Stimulated activated CD8-positive, alpha-beta memory T cell treated with anti-CD3 and anti-CD28 coated beads, Interleukin-4, amount 100 ng/mL, for 24 hours (primary cell): Measurements from ENCODE around the gene SUSD2.
A peak's percentile ranks its signal among the peaks of the same experiment; 100 is the strongest.

Source experiments
- DNase-seq: peaks from one replicate; pipeline ENCODE4 v3.0.0-alpha.2; 2020; ENCODE audit warnings: low read depth

SUSD2 gene

DNA sequence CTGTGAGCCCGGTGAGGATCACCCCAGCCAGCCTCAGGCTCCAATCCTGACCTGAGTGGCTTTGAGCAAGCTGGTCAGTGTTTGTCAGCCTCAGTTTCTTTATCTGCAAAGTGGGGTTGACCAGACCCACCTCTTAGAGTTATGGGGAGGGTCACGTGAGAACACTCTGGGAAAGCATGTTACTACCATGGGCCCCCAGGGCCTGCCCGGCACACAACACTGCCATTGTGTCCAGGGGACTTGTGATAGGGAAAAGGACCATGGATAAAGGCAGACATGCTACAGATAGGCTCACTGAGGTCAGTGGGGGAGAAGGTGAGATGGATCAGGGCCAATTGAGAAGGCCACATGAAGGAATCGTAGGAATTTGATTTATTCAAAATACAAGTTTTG lies 32.1 kb upstream of the SUSD2 start:
- no peak for DNase-seq

DNA sequence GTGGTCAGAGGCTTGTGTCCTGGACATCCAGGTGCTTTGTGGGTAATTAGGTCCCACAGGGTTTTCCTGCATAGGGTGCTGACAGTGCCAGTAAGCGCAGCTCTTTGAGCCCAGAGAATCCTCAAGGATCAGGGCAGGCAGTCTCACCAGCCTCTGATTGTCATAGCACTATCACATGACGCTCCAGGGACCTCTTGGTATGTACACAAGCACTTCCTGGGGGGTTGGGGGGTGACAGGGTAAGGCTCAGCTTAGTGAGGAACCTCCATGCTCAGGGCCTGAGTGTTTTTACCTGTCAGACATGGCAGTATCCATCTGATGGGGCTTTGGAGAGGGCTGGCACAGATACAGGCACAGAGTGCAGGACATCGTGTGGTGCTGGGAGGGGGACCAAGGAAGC lies 27.9 kb upstream of the SUSD2 start:
- DNase-seq, result no peak

DNA sequence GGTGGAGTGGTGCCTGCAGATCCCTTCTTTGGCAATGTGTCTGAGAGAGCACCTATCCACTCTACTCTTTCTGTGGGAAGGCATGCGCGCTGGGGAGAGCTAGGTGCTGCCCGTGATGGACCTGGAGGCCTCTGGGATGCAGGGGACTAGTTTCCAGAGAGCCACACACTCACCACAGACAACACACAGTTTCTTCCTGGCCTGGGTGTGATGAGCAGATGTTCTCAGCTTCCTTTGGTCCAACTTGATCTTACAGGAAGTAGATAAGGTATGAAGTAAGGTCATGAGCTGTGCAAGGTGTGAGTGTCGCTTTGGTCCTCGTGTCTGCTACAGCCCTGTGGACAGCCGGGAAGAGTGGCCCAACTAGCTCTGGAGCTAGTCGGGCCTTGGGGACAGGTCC lies 27.3 kb upstream of the SUSD2 start:
- no peak for DNase-seq

DNA sequence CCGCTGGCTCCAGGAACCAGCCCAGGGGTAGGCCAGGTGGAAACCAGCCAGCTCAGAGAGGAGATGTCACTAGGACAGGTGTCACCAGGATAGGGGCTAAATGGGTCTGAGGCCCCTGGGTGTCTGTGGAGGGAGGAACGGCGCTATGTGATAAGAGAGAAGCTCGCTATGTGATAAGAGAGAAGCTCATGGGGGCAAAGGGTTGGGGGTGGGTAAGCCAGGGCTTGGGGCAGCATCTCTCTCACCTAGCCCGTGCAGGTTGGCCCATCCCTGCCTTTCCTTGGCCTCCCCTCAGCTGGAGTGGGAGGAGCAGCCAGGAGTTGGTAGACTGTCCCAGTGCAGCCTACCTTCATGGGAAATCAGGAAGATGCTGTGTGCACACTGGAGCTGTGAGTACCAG lies 26.5 kb upstream of the SUSD2 start:
- no peak for DNase-seq

DNA sequence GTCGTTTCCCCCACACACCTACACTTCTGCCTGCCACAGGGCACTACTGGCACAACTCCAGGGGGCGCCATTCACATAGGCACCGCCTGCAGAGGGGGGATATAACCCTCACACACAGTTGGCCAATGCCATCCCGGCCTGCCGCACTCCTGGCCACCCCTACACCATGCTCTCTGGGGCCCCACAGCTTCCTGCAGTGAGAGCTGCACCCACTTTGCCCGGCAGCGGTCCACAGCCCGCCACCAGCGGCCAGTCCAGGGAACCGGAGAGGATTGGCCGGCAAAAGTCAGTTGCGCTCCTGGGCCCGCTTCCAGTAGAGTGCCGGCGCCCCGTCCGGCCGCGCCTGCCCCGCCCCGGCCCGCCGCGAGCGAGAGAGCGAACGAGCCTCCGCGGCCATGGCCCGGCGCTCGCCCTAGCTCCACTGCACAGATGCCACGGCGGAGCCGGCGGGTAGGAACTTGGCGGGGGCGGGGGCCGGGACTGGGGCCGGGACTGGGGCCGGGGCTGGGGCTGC lies 25.6 kb upstream of the SUSD2 start:
- no peak for DNase-seq

DNA sequence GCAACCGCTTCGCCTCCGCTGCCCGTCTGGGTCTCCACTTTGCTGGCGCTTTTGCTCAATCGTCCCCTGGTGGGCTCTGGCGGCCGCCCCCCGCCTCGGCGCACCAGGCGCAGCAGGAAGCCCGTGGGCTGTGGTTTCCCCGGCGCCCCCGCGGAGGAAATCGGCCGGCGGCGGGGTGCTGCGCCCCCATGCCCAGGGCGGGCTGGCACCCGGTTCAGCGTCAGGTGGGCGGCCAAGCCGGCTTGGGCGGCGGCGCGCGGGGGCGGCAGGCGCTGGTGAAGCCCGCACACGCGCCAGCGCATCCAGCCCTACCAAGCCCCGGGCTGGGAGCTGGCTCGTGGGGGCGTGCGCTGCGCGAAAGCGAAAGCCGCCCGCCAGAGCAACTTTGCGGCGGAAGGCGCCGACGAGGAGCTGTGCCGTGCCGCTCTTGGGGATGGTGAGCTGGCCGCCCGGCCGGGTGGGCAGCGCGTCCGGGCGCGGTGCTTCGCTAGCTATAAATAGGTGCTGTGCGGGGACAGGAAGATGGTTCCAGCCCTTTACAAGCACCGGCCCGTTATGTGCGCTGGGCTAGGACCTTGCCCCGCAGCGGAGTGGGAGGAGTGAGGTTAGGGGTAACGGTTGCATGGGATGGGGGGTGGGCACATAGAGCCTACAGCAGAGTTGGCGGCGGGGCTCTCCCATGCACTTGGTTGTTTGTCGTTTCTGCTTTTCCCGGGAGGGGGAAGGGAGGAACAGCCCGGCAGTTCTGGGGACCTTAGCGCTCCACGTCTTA lies 25.0 kb upstream of the SUSD2 start:
- peak; percentile 57 for DNase-seq

DNA sequence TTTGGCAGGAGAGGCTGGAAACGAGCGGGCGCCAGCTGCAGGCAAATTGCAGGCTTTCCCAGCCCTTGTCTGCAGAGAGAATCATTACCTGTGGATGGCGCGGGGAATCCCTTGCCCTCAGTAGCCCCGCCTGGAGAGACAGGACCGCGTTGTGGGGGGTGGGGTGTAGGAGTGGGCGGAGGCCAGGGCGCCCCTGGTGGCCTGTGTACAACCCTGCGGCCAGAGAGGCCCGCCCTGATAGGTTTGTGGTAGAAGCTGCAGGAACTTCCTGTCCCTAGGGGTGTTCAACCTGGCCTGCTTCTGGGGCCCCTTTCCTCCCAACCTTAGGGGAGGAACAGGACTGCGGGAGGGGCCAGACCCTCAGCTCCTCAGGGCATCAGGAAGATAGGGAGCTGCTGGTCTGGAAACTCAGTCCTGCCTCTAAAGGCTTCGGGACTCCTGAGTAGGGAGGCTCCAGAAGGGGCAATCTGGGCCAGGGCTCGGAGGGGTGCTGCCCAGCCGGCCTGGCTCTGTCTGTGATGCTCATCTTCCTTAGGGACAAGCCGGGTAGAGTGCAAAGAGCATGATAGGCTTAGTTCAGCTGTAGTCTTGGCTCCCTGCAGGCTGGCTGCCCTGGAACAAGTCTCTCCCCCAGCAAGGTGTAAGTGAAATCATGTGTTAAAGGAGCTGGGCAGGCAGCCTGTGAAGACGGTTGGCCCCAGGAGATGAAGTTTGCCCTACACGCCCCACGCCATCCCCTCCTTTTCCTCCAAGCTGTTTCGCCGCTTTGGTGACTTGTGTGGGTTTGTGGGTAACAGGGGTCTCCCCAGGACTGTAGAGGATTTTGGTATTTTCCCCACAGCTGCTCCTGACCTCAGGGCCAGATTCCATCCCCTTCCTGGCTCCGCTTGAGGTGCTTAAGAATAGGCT lies 24.1 kb upstream of the SUSD2 start:
- DNase-seq, result peak; percentile 77

DNA sequence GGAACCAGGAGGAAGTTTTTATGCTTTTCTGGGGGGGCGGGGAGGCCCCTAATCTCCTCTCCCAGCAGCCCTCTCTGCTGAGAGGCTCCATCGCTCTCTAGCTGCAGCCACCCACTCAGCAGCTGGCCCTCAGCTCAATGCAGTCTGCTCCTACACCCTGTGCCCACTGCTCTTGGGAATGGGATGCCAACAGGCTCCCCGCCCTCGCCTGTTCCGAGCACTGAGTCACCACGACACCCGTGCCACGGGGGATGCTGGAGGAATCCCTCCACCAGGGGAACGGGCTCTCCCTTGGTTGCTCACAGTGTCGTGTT lies 23.5 kb upstream of the SUSD2 start:
- DNase-seq, result no peak

DNA sequence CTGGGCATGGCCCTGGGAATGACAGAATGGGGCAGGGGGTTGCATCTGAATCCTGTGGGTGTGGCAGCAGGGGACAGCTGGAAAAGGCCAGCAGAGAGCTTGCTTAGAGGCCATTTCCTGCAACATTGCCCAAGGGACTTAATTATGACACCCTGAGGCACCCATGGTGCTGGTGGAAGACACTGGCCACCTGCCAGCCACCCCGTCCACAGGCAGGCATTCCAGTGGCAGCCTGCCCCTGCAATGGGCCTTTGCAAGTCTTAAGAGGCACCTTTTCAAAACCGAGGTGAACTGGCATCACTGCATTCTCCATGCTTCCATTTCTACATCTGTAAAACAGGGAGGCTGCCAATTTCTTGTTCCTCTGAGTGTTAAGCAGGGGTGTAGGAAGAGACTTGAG lies 21.6 kb upstream of the SUSD2 start:
- no peak for DNase-seq

DNA sequence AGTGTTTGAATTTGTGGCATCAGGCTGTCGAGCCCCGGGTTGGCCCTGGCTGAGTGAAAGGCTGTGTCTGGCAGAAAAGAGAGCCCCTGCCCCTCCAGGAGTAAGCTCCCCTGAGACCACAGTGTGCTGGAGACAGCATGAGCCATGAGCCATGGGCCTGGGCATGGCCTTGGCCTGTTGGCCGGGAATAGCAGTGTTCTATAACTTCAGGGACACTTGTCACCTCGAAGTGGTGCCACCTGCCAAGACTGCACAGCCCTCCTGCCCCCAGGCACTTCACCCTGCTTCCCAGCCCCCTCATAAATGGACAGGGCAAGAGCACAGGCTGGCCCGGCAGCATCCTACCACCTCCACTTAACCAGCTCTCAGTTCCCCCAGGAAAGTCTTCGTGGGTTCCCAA lies 20.7 kb upstream of the SUSD2 start:
- no peak for DNase-seq

DNA sequence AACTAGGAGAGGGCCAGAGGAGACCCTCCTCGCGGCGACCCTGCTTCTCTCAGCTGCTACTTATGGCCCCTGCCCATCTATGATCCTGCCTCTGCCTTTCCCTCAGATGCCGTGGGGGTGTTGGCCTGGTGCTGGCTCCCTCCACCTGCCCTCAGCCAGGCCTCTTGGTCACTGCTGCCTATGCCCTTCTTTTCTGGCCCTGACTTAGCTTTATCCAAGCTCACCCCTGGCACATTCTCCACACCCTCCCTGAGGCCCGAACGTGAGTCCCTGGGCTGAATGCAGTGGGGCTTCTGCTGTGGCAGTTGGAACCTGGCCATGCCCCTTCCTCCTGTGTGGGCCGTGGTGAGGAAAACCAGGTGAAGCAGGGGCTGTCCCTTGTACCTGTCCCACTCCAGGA lies 19.8 kb upstream of the SUSD2 start:
- DNase-seq, result no peak

DNA sequence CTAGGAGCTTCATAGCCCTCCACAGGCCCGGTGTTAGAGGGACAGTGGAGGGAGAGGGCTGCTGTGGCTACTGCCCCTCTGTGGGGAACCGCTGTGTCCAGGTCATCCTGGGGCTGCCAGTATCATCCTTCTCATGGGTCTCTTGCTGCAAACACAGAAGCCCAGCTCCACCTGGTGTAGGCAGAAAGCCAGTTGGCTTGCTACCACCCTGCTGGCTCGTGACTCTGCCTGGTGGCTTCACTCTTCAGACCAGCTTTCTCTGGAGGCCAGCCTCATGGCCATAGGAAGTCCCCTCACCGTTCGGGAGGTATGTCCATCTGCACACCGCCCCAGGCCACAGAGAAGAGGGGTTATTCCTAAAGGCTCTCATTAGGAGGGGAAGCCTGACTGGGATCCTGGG lies 19.4 kb upstream of the SUSD2 start:
- no peak for DNase-seq

DNA sequence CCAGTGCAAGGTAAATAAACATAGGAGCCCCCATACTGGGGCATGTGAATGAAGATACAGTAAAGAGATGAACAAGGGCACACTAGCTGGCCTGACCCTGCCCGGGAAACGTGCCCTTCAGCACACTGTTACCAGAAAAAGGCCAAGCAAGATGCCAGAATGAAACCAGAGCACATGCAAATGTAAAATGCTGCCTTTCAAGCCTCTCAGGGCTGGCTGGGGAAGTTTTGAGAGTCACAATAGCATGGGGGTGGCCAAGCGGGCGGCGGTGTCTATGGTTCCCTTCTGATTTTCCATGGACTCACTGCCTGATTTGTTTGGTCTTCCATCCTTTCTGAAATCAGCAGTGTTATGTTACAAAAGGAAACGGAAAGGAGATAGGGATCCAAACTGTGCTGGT lies 18.9 kb upstream of the SUSD2 start:
- DNase-seq, result no peak

DNA sequence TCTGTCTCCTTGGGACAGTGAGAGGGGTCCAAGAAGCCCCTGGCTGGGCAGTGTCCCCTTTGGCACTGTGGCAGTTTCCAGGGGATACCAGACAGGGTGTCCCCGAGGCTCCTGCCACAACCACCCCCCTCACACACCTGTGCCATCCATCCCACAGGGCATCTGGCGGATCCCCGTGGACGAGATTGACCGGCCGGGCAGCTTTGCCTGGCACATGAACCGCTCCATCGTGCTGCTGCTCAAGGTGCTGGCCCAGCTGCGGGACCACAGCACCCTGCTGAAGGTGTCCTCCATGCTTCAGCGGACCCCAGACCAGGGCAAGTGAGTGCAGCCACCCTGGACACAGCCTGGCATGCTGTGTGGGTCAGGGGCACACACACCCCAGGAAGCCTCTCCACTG lies 17.0 kb upstream of the SUSD2 start:
- no peak for DNase-seq

DNA sequence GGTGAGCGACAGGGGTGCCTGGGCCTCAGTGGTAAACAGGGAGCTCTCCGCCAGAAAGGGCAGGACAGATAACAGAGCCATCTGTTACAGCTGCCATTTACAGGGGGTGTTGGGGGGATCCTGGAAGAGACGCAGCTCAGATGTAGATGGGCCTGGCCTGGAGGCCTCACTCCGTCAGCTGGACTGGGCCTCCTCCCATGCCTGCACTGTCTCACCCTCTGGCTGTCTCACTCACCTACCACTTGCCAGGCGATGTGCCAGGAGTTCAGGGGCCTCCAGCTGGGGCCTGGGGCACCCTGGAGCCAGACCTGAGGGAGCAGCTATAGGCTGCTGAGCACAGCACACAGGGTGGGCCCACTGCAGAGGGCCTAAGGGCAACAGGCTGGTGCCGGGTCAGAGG lies 16.3 kb upstream of the SUSD2 start:
- DNase-seq, result no peak

DNA sequence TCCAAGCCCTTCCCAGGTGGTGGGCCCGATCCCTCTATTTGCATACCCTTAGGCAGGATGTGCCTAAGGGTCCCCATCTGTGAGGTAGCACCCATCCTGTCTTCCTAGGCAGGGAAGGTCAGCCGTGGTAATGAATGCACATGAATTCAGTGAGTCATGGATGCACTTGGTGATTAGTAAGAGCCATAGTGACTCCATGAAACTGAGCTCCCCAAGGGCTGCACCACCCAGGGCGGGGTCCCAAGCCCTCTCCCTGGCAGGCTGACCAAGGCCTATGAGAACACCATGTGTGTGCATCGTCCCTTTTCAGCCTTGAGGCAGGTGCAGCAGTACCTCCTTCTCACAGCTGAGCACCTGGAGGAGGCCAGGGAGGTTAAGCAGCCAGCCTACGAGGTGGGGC lies 15.6 kb upstream of the SUSD2 start:
- no peak for DNase-seq

DNA sequence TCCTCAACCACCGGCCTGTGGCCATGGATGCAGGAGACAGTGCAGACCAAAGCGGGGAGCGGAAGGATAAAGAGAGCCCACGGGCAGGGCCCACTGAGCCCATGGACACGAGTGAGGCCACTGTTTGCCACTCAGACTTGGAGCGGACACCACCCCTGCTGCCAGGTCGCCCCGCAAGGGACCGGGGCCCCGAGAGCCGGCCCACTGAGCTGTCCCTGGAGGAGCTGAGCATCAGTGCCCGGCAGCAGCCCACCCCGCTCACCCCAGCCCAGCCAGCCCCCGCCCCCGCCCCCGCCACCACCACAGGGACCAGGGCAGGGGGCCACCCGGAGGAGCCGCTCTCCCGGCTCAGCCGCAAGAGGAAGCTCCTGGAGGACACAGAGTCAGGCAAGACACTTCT lies 14.5 kb upstream of the SUSD2 start:
- no peak for DNase-seq

DNA sequence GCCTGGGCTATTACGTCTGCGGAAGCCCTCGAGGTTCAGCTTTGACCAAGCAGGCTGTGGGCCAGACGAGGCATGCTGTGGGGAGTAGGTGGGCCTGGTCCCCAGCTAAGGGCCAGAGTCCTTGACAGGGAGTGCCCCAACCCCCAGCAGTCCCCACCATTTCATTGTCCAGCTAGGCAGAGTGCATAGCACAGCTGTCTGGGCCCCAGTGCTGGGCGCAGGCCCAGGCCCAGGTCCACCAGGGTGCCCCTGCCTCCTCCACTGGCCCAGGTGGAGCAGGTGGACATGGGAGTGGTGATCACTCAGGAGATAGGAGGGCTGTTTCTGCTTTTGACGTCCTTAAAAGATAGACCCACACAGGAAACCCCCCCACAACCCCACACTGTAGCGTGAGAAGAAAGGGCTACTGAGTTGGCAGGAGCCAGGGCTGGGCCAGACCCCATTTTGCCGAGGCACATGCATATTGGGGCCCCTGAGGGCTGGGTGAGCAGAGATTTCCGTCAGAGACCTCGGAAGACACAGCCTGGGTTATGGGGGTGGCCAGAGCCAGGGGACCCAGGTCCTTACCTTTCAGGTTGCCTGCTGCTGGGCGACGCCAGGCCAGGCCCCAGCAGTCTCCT lies 11.7 kb upstream of the SUSD2 start:
- DNase-seq, result no peak

DNA sequence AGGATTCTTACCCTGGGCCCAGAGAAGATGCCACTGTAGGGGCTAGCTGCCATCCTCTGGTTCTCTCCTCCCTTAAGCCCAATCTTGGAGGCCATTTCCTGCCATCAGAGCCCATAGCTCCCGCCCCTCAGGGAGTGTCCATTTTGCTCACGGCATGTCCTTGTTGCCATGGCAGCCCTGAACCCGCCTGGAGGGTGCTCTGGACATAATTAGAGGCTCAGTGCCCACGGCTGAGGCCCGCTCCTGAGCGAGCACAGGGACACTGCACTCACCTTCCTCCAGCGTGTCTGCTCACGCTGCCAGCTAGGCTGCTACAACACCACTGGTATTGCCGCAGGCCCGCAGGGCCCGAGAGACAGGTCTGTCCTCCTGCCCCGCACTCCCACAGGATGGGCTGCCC lies 11.1 kb upstream of the SUSD2 start:
- no peak for DNase-seq

DNA sequence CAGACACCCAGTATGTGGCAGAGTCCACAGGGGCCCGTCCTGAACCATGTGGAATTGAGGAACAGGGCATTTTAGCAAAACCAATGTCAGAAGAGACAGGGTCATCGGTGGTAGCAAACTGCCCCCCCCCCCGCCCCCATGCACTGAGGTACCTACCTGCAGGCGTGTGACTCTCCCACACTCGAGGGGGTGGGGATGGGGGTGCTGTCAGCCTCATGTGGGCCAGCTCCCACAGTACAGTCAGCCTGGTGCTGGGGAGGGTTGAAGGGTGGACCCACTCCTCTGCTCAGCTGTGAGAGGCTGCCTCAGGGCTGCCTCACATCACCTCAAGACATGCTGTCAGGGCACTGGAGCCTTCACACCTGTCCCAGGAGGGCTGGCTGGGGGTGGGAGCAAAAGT lies 10.7 kb upstream of the SUSD2 start:
- no peak for DNase-seq

DNA sequence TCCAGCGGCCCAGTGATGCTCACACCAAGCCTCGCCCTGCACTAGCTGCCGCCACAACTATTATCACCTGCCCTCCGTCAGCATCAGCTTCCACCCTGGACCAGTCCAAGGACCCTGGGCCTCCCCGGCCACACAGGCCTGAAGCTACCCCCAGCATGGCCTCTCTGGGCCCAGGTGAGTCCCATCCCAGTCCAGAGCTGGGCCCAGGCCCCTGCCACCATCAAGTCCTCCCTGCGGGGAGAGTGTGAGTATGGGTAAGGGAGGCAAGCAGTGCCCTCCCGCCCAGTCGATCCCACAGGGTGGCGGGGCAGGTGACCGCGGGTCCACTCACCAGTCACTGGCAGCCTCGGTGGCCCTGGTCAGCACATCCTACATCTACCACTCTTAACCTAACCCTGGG lies 9.5 kb upstream of the SUSD2 start:
- no peak for DNase-seq

DNA sequence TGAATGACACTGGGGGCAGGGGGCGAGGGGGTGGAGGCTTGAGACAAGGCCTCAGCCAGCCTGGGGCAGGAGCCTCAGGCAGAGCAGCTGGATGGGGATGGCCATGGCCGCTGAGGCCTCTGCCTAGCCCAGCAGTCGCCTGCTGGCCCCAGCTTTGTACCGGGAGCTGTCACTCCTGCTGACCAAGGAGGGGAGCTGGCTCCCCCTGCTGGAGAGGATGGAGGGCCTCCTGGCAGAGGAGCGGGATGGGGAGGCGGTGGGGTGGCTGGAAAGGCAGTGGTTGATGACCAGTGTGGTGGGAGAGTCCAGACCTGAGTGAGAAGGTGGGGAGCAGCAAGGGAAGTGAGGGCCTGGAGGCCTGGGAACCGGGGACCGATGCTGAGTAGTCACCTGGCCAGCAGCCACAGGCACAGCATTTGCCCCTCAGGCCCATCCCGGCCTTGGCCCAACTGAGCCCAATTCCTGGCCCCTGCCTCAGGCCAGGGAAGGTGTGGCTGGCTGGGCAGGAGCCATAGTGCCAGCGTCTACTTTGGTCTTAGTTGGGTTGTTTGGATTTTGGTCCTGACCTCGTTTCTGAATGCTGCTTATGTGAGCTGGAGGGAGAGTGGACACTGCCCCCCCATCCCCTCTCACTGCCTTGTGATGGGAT lies 6.0 kb upstream of the SUSD2 start:
- DNase-seq, result peak; percentile 51

DNA sequence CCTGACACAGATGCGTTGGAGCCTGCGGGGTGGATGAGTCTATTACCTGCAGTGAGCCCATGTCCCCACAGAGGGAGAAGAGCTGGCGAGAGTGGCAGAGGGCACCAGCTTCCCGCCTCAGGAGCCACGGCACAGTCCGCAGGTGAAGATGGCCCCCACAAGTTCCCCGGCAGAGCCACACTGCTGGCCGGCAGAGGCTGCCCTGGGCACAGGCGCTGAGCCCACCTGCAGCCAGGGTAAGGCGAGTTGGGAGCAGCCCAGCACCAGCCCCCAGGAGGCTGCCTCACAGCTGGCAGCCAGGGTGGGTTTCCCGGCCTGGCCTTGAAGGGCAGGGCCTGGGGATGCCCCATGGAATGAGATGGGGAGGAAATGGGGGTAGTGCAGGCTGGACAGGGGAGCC lies 5.2 kb upstream of the SUSD2 start:
- no peak for DNase-seq
